ENCODE data around the gene RGS1. TPM values are rescaled to one million over a fixed set of nuclear protein-coding genes. Genes with fewer than 3 reads are reported as not detected.

Gene RGS1
- total RNA-seq, 2 experiments from 2014 or later = 27.5 to 29.4 TPM

- no peak for TF ChIP-seq CTCF (IDR thresholded peaks at IDR 0.05)
- no peak overlapping the region for H3K4me3 Mint-ChIP-seq
- CTCF ChIA-PET = interaction anchor here (0.7 to 1.3 kb wide), 4 partner anchors 21 to 80 kb away, joined by 3 read pairs; no protein-coding TSS in a partner anchor
- H3K27ac Mint-ChIP-seq = no peak overlapping the region
- no peaks in the 10 kb centered on the region for H3K9me3 Mint-ChIP-seq
- no peak for DNase-seq
- ATAC-seq = no peak
- H3K27me3 Mint-ChIP-seq = peaks cover 1% of the 10 kb centered on the region
- intact Hi-C loops (cut with micrococcal nuclease) = no loop called here
- peaks cover 4% of the 10 kb centered on the region for H3K4me1 Mint-ChIP-seq (ENCODE audit: low read depth)
- POLR2A ChIA-PET = interaction anchor here (0.6 kb wide), 2 partner anchors 20 to 34 kb away, joined by 3 read pairs; no protein-coding TSS in a partner anchor
- H3K36me3 Mint-ChIP-seq (ENCODE audit: low read depth) = no peaks in the 10 kb centered on the region
Measured at GRCh38 chr1:192587386-192588266, 12.1 kb downstream of the RGS1 start.

- no peaks in the 10 kb centered on the region for H3K36me3 Mint-ChIP-seq (ENCODE audit: low read depth)
- intact Hi-C loops (cut with micrococcal nuclease) = no loop called here
- no peak for TF ChIP-seq CTCF (IDR thresholded peaks at IDR 0.05)
- H3K27me3 Mint-ChIP-seq = peaks cover 1% of the 10 kb centered on the region
- no peak overlapping the region for H3K4me3 Mint-ChIP-seq
- peaks cover 4% of the 10 kb centered on the region for H3K4me1 Mint-ChIP-seq (ENCODE audit: low read depth)
- H3K9me3 Mint-ChIP-seq = no peaks in the 10 kb centered on the region
- no peak for ATAC-seq
- ChIA-PET POLR2A (no interaction called here), CTCF (interaction anchor here (0.8 to 1.3 kb wide), 2 partner anchors 46 to 81 kb away, joined by 3 read pairs; no protein-coding TSS in a partner anchor)
- no peak for DNase-seq
- H3K27ac Mint-ChIP-seq = no peak overlapping the region
Measured at GRCh38 chr1:192588546-192588945, 13.0 kb downstream of the RGS1 start.

GRCh38 chr1:192589813-192590212 lies 14.2 kb downstream of the RGS1 start:
- Mint-ChIP-seq H3K27ac (no peak overlapping the region), H3K36me3 (ENCODE audit: low read depth) (no peaks in the 10 kb centered on the region), H3K9me3 (no peaks in the 10 kb centered on the region), H3K4me3 (no peak overlapping the region), H3K27me3 (peaks cover 1% of the 10 kb centered on the region), H3K4me1 (ENCODE audit: low read depth) (peaks cover 4% of the 10 kb centered on the region)
- no peak for TF ChIP-seq CTCF (IDR thresholded peaks at IDR 0.05)
- ChIA-PET POLR2A (no interaction called here), CTCF (interaction anchor here (1.1 kb wide), 1 partner anchor 115 kb away, joined by 3 read pairs; no protein-coding TSS in a partner anchor)
- DNase-seq (no peak), ATAC-seq (no peak)
- intact Hi-C loops (cut with micrococcal nuclease) = no loop called here

GRCh38 chr1:192592517-192592916 lies 16.9 kb downstream of the RGS1 start:
- no peak for ATAC-seq
- no peak for DNase-seq
- H3K9me3 Mint-ChIP-seq = no peaks in the 10 kb centered on the region
- TF ChIP-seq CTCF (IDR thresholded peaks at IDR 0.05) = no peak
- no peak overlapping the region for H3K4me3 Mint-ChIP-seq
- H3K4me1 Mint-ChIP-seq (ENCODE audit: low read depth) = peaks cover 4% of the 10 kb centered on the region
- no peak overlapping the region for H3K27ac Mint-ChIP-seq
- intact Hi-C loops (cut with micrococcal nuclease) = no loop called here
- peaks cover 4% of the 10 kb centered on the region for H3K27me3 Mint-ChIP-seq
- no peaks in the 10 kb centered on the region for H3K36me3 Mint-ChIP-seq (ENCODE audit: low read depth)
- ChIA-PET POLR2A (no interaction called here), CTCF (interaction anchor here (1.8 to 2.2 kb wide), 3 partner anchors 13 to 118 kb away, joined by 5 to 7 read pairs (median 7); no protein-coding TSS in a partner anchor)

Data from activated CD8-positive, alpha-beta T cell treated with anti-CD3 and anti-CD28 coated beads for 36 hours (primary cell).